HG03520 (cell line): ENCODE results near the gene PPIL6.
"Not testable (repeated sequence)": the region's sequence is repeated elsewhere in the genome, so short reads cannot be mapped to it uniquely, and the experiment has no call there.

Source experiments
- ATAC-seq: cut with Tn5 transposase; IDR thresholded peaks from one replicate; pipeline ENCODE4 v1.9.1; 2021; ENCODE audit warnings: mild to moderate bottlenecking, moderate library complexity; ENCODE audit not compliant: unreplicated experiment

Gene PPIL6

GRCh38 chr6:109467696-109468095, 27.3 kb upstream of the PPIL6 start:
- no peak for ATAC-seq

- no peak for ATAC-seq
Observed at GRCh38 chr6:109466212-109466923, 25.9 kb upstream of the PPIL6 start.

- no peak for ATAC-seq
Observed at GRCh38 chr6:109465772-109466171, 25.3 kb upstream of the PPIL6 start.

- ATAC-seq: no peak
Observed at GRCh38 chr6:109461733-109462526, 21.5 kb upstream of the PPIL6 start.

GRCh38 chr6:109461205-109461604, 20.8 kb upstream of the PPIL6 start:
- not testable (repeated sequence) for ATAC-seq

GRCh38 chr6:109460161-109460829, 19.9 kb upstream of the PPIL6 start:
- no peak for ATAC-seq

GRCh38 chr6:109458774-109459531, 18.5 kb upstream of the PPIL6 start:
- no peak for ATAC-seq

GRCh38 chr6:109457562-109457996, 17.2 kb upstream of the PPIL6 start:
- ATAC-seq: no peak

GRCh38 chr6:109456710-109457561, 16.5 kb upstream of the PPIL6 start:
- no peak for ATAC-seq

GRCh38 chr6:109456111-109456583, 15.7 kb upstream of the PPIL6 start:
- ATAC-seq: peak; percentile 2

GRCh38 chr6:109455437-109456110, 15.1 kb upstream of the PPIL6 start, which contains the start of gene MICAL1:
TSS of gene MICAL1 (minus strand) at chr6:109455772. CDS start at chr6:109454196, 1,576 bp downstream.
- ATAC-seq: peak; percentile 57

GRCh38 chr6:109454496-109455436, 14.3 kb upstream of the PPIL6 start:
- peak; percentile 17 for ATAC-seq

- ATAC-seq: no peak
Observed at GRCh38 chr6:109453594-109454495, 13.4 kb upstream of the PPIL6 start.

GRCh38 chr6:109453156-109453555, 12.7 kb upstream of the PPIL6 start:
- ATAC-seq: no peak

GRCh38 chr6:109452181-109452580, 11.8 kb upstream of the PPIL6 start:
- ATAC-seq: no peak

GRCh38 chr6:109451376-109451775, 10.9 kb upstream of the PPIL6 start:
- ATAC-seq: no peak

- no peak for ATAC-seq
Observed at GRCh38 chr6:109450801-109451200, 10.4 kb upstream of the PPIL6 start.
